HEK293T (cell line): ENCODE measurements around the gene CTR9.

Experiments
- CTCF ChIA-PET: fragments of 350-600 bp; formaldehyde crosslinking; extraction: SDS; loops from one replicate; lab custom pipeline; 2021; ENCODE audit warnings: antibody characterized with exemption, inconsistent platforms; lab: Yijun Ruan, JAX
- POLR2A ChIA-PET: fragments of 350-600 bp; formaldehyde crosslinking; extraction: SDS; loops from one replicate; lab custom pipeline; 2020; ENCODE audit warnings: antibody characterized with exemption, inconsistent platforms; lab: Yijun Ruan, JAX
- DNase-seq: peaks from one replicate; pipeline ENCODE4 v3.0.0; 2012; ENCODE audit warnings: mixed read lengths; ENCODE audit errors: extremely low spot score
- ARNT ChIP-seq: fragments of 450-650 bp; IDR thresholded peaks from 2 replicates; pipeline ENCODE4 v1.6.1; 2017; ENCODE audit warnings: mild to moderate bottlenecking
- BHLHE40 ChIP-seq: fragments of 450-650 bp; IDR thresholded peaks from 2 replicates; pipeline ENCODE4 v1.6.1; 2016; ENCODE audit warnings: mild to moderate bottlenecking, moderate library complexity, borderline replicate concordance
- CTBP1 ChIP-seq: fragments of 450-650 bp; IDR thresholded peaks from 2 replicates; pipeline ENCODE4 v1.6.1; 2016; ENCODE audit warnings: borderline replicate concordance
- ELF4 ChIP-seq: fragments of 450-650 bp; IDR thresholded peaks from 2 replicates; pipeline ENCODE4 v1.6.1; 2017; ENCODE audit warnings: antibody characterized with exemption
- FOXA1 ChIP-seq: fragments of 450-650 bp; IDR thresholded peaks from 2 replicates; pipeline ENCODE4 v1.6.1; 2016; ENCODE audit warnings: mild to moderate bottlenecking
- FOXK2 ChIP-seq: fragments of 450-650 bp; IDR thresholded peaks from 2 replicates; pipeline ENCODE4 v1.6.1; 2016; ENCODE audit warnings: mild to moderate bottlenecking
- FOXM1 ChIP-seq: fragments of 450-650 bp; IDR thresholded peaks from 2 replicates; pipeline ENCODE4 v1.6.1; 2017; ENCODE audit warnings: mild to moderate bottlenecking, borderline replicate concordance
- HDGF ChIP-seq: fragments of 450-650 bp; IDR thresholded peaks from 2 replicates; pipeline ENCODE4 v1.6.1; 2017; ENCODE audit warnings: antibody characterized with exemption, borderline replicate concordance
- L3MBTL2 ChIP-seq: fragments of 450-650 bp; conservative IDR thresholded peaks from 2 replicates; pipeline ENCODE4 v1.6.1; 2016; ENCODE audit warnings: mild to moderate bottlenecking
- LEF1 ChIP-seq: fragments of 450-650 bp; IDR thresholded peaks from 2 replicates; pipeline ENCODE4 v1.6.1; 2017; ENCODE audit warnings: mild to moderate bottlenecking, borderline replicate concordance
- NFRKB ChIP-seq: fragments of 450-650 bp; IDR thresholded peaks from 2 replicates; pipeline ENCODE4 v1.6.1; 2016; ENCODE audit warnings: mild to moderate bottlenecking, moderate library complexity
- SP1 ChIP-seq: fragments of 450-650 bp; IDR thresholded peaks from 2 replicates; pipeline ENCODE4 v1.6.1; 2017
- SUZ12 ChIP-seq: fragments of 450-650 bp; IDR thresholded peaks from 2 replicates; pipeline ENCODE4 v1.6.1; 2016; ENCODE audit warnings: mild to moderate bottlenecking
- TARDBP ChIP-seq: fragments of 450-650 bp; IDR thresholded peaks from 2 replicates; pipeline ENCODE4 v1.6.1; 2016
- ZNF384 ChIP-seq: fragments of 450-650 bp; IDR thresholded peaks from 2 replicates; pipeline ENCODE4 v1.6.1; 2016
- TF ChIP-seq, protein P1 (sequence below): fragments of 450-650 bp; IDR thresholded peaks from 2 replicates; pipeline ENCODE4 v1.6.1; 2016

Gene CTR9

DNA sequence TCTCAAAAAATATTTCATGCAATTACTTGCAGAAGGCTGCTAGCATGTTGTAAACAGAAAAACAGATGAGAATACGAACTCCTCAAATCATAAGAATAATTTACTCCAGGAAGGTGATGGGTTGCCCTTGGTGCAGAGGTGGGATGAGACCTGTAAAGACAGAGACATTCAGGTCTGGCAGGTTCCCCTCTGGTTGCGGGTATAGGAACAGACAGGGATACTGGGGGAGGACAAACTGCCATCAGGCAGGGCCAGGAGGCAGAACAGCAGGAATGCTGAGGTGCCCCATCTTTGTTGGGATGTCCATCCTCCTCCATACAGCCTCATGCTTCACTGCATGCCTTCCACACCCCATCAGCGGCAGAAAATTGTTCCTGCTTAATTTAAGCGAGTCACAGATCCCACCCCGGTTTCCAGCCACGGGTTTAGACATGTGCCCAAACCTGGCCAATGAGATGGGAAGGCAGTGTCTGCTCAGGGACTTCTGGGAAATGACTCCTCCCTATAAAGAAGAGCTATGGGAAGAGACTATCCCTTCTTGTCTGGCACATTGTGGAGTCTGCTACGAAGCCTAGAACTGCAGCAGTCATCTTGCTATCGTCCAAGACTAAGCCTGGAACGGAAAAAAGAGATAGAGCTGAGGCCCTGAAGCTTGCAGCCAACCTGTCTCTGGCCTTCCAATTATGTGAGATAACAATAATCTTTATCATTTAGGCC lies 34.3 kb upstream of the CTR9 start:
- TF ChIP-seq FOXM1 = no peak
- no peak for TF ChIP-seq FOXA1
- ChIA-PET CTCF (no interaction called here), POLR2A (interaction anchor here (0.7 kb wide), 1 partner anchor 200 kb away, joined by 3 read pairs; no protein-coding TSS in a partner anchor)
- DNase-seq = no peak

DNA sequence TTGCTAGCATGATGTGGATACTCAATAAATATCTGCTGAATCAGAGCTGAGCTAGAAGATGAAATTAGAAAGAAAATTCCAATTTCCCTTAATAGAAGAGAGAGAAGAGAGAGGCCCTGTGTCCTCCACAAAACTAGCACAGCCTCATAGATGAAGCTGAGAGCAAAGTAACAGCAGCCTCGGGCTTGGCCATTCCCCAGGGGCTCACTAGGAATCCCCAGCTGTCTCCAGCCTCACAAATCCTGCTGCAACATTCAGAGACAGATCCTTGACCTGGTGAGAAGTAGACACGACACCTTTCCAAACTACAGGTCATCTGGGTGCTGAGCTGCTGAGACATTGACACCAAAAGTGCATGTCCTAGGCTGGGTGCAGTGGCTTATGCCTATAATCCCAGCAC lies 31.4 kb upstream of the CTR9 start:
- TF ChIP-seq FOXM1 = no peak
- TF ChIP-seq HDGF = no peak
- no peak for TF ChIP-seq LEF1
- TF ChIP-seq FOXK2 = no peak
- no peak for TF ChIP-seq CTBP1
- TF ChIP-seq FOXA1 = no peak
- no peak for TF ChIP-seq SUZ12
- TF ChIP-seq, protein P1, sequence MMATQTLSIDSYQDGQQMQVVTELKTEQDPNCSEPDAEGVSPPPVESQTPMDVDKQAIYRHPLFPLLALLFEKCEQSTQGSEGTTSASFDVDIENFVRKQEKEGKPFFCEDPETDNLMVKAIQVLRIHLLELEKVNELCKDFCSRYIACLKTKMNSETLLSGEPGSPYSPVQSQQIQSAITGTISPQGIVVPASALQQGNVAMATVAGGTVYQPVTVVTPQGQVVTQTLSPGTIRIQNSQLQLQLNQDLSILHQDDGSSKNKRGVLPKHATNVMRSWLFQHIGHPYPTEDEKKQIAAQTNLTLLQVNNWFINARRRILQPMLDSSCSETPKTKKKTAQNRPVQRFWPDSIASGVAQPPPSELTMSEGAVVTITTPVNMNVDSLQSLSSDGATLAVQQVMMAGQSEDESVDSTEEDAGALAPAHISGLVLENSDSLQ = no peak
- POLR2A ChIA-PET = no interaction called here
- CTCF ChIA-PET = no interaction called here
- no peak for DNase-seq

DNA sequence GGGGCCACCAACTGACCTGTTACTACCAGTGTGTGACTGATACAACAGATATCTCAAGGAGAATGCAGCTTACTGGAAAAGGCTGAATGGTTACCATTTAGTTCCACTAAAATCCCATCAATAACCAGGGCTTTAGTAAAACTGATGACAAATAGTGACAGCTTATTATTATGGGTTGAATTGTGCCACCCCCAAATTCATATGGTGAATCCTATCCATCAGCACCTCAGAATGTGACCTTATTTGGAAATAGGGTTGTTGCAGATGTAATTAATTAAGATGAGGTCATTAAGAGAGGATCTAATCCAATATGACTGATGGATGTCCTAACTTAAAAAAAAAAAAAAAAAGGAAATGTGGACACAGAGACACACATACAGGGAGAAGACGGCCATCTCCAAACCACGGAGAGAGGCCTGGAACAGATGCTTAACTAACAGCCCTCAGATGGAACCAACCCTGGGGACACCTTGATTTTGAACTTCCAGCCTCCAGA lies 30.1 kb upstream of the CTR9 start:
- DNase-seq = no peak
- CTCF ChIA-PET = no interaction called here
- POLR2A ChIA-PET = no interaction called here
- TF ChIP-seq HDGF = no peak
- TF ChIP-seq ZNF384 = no peak
- TF ChIP-seq L3MBTL2 = no peak
- no peak for TF ChIP-seq CTBP1
- TF ChIP-seq, protein P1 = no peak
- no peak for TF ChIP-seq SUZ12
- TF ChIP-seq NFRKB = no peak
- TF ChIP-seq ARNT = no peak
- TF ChIP-seq LEF1 = no peak
- no peak for TF ChIP-seq FOXA1
- TF ChIP-seq TARDBP = no peak
- no peak for TF ChIP-seq FOXK2
- TF ChIP-seq BHLHE40 = no peak
- no peak for TF ChIP-seq FOXM1
- no peak for TF ChIP-seq ELF4
- no peak for TF ChIP-seq SP1

DNA sequence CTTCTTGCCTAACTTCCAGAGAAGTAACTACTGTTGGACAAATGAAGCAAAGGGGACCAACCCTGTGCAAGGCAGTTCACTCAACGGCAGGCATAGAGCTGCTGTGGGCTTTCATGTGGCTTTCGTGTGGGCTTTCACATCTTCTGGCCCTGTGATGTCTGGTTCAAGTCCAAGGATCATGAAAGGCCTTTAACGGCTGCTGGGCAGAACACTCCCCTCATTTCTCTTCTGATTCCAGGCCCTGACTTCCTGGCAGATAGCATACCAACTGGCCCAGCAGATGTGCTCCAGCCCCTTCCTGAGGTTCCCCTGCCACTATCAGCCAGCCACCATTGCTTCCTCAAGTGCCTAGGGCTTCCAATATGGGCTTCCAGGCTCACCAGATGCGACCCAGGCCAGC lies 28.7 kb upstream of the CTR9 start:
- TF ChIP-seq CTBP1 = no peak
- TF ChIP-seq, protein P1 = no peak
- no peak for TF ChIP-seq TARDBP
- TF ChIP-seq FOXM1 = no peak
- no peak for TF ChIP-seq ARNT
- TF ChIP-seq ELF4 = no peak
- TF ChIP-seq L3MBTL2 = no peak
- no peak for TF ChIP-seq NFRKB
- POLR2A ChIA-PET = no interaction called here
- no peak for DNase-seq
- CTCF ChIA-PET = interaction anchor here (0.6 kb wide), 1 partner anchor 309 kb away, joined by 3 read pairs; no protein-coding TSS in a partner anchor

DNA sequence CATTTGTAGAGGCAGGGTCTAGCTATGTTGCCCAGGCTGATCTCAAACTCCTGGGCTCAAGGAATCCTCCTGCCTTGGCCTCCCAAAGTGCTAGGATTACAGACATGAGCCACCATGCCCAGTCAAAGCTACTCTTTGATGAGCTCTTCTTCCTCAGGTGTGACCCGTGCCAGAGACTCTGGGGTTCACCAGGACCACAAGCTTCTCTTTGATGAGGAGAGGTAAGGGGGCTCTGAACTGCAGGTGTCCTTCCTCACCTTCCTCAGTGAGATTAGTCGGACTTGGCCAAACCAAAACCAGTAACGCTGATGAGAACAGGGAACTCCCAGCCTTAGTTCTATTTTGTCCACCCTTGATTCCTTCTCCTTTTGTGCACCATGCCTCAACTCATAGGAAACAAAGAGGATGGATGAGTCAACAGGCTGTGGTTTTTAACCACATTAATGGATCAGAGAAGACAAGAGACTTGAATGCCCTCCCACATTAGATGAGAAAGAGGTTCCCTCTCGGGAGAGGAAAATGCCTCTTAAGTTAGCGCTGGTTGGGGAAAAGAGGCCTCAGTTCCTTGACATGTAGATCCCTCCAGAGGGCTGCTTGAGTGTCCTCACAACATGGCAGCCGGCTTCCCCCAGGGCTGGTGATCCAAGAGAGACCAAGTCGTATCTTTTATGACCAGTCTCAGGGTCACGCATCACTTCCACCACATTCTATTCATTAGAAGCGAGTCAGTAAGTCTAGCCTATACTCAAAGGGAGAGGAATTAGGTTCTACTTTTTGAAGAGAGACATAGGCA lies 25.7 kb upstream of the CTR9 start:
- ChIA-PET CTCF (no interaction called here), POLR2A (no interaction called here)
- DNase-seq = no peak
- no peak for TF ChIP-seq FOXK2

DNA sequence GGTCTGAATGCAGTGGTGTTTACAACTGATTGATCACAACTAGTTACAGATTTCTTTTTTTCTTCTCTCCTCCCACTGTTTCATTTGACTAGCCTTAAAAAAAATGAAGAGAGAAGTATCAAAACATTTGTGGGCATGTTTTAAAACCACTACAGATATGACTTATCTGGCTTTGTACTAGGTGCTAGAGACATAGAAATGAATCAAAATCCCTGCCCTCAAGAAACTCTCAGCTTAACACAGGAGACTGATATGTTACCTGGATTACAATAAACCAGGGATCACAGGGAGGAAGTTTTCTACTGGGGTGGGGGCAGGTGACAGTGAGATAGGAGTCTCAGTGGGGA lies 25.2 kb upstream of the CTR9 start:
- POLR2A ChIA-PET = no interaction called here

More for the DNA sequence above, 25.2 kb upstream of the CTR9 start:
- CTCF ChIA-PET = no interaction called here
- DNase-seq = no peak
- TF ChIP-seq SP1 = no peak
- no peak for TF ChIP-seq ARNT
- TF ChIP-seq ZNF384 = no peak
- no peak for TF ChIP-seq HDGF
- no peak for TF ChIP-seq CTBP1
- TF ChIP-seq TARDBP = no peak
- TF ChIP-seq FOXM1 = no peak
- TF ChIP-seq SUZ12 = no peak
- no peak for TF ChIP-seq BHLHE40
- no peak for TF ChIP-seq FOXK2
- TF ChIP-seq FOXA1 = no peak
- no peak for TF ChIP-seq ELF4
- TF ChIP-seq NFRKB = no peak
